ENCODE data around the gene CHRNA9.

Gene CHRNA9

GRCh38 chr4:40327340-40327739, 7.8 kb upstream of the CHRNA9 start:
- TF ChIP-seq, protein P1, sequence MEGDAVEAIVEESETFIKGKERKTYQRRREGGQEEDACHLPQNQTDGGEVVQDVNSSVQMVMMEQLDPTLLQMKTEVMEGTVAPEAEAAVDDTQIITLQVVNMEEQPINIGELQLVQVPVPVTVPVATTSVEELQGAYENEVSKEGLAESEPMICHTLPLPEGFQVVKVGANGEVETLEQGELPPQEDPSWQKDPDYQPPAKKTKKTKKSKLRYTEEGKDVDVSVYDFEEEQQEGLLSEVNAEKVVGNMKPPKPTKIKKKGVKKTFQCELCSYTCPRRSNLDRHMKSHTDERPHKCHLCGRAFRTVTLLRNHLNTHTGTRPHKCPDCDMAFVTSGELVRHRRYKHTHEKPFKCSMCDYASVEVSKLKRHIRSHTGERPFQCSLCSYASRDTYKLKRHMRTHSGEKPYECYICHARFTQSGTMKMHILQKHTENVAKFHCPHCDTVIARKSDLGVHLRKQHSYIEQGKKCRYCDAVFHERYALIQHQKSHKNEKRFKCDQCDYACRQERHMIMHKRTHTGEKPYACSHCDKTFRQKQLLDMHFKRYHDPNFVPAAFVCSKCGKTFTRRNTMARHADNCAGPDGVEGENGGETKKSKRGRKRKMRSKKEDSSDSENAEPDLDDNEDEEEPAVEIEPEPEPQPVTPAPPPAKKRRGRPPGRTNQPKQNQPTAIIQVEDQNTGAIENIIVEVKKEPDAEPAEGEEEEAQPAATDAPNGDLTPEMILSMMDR (IDR thresholded peaks at IDR 0.05), result no peak

GRCh38 chr4:40328383-40328782, 6.8 kb upstream of the CHRNA9 start:
- TF ChIP-seq, protein P1 (IDR thresholded peaks at IDR 0.05), result no peak

GRCh38 chr4:40329805-40330204, 5.3 kb upstream of the CHRNA9 start:
- TF ChIP-seq, protein P1 (IDR thresholded peaks at IDR 0.05), result no peak

- TF ChIP-seq, protein P1 (IDR thresholded peaks at IDR 0.05), result no peak
These were observed 4.6 kb upstream of the CHRNA9 start for GRCh38 chr4:40330536-40330935.

- TF ChIP-seq, protein P1 (IDR thresholded peaks at IDR 0.05), result no peak
These were observed 3.9 kb upstream of the CHRNA9 start for GRCh38 chr4:40331101-40331745.

- TF ChIP-seq, protein P1 (IDR thresholded peaks at IDR 0.05), result no peak
These were observed 3.2 kb upstream of the CHRNA9 start for GRCh38 chr4:40331961-40332360.

DNA sequence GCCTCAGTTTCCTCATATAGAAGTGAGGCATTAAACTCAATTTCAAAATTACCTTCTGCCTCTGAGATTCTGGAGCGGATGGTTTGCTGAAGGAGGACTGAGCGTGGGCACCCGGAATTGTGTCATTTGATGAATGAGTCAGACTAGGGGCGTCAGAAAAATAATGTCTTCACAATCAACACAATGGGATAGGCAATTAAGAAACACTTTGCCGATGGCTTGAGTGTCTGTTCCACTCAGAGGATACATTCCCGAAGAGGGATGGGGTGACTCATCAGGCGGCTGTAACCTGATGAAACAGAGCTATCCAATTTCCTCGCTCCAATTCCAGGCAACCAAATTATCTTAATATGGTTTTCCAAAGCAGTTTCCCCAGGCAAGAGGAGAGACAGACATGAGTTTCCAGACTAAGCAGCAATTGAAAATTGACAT, 1.2 kb upstream of the CHRNA9 start:
- TF ChIP-seq, protein P1 (IDR thresholded peaks at IDR 0.05), result no peak

- TF ChIP-seq, protein P1 (IDR thresholded peaks at IDR 0.05), result no peak
These were observed 377 bp downstream of the CHRNA9 start for GRCh38 chr4:40335525-40335894.
